GM18868 (cell line): ENCODE measurements around the gene FCN1.
"Not testable (repeated sequence)": the region's sequence is repeated elsewhere in the genome, so short reads cannot be mapped to it uniquely, and the experiment has no call there.

ENCODE experiments used
- ATAC-seq: cut with Tn5 transposase; IDR thresholded peaks from one replicate; pipeline ENCODE4 v1.9.1; 2021; ENCODE audit warnings: mild to moderate bottlenecking, moderate library complexity; ENCODE audit not compliant: unreplicated experiment

Gene FCN1

DNA sequence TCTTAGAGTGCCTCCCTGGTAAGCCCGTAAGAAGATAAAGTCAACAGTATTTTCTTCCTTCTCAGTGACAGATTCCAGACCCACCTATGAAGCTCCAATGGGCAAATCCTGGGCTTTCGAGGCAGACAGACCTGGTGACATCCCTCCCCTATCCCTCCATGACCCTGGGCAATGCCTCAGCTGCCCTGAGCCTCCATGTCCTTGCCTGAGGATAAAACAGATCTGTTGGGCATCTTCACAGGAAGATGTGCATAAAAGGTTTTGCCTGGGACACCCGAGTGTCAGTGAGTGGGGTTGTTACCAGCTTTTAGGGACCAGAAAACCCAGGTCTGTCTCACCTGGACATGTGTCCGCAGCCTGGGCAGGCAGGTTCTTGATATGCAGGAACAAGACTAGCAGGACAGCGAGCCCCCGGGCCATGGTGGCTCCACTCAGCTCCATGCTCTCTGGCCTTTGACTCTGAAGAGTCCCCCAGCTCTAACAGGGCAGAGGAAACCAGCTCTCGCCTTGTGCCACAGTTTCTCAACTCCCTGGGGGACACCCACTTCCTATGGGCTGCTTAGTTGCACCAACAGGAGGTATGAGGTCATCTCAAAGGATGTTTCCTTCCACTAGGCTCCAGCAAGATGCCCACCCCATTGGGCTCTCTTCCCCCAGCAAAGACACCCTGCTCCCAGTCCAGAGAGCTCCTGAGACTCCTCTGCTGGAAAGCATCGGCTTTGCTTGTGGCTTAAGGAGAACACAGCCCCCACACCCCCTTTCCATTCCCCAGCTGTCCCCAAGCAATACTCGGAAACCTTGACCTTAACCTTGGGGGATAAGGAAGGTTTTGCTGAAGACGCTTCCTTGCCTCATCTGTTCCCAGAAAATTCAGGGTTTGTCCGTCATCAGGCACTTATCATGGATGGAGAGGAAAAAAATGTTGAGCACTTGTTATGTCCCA, at the start of gene FCN1:
Gene FCN1, minus strand, starts transcription at position 482 of the 943 bp plus-strand sequence. Its CDS starts 41 bp downstream, at position 441.
- ATAC-seq: no peak

DNA sequence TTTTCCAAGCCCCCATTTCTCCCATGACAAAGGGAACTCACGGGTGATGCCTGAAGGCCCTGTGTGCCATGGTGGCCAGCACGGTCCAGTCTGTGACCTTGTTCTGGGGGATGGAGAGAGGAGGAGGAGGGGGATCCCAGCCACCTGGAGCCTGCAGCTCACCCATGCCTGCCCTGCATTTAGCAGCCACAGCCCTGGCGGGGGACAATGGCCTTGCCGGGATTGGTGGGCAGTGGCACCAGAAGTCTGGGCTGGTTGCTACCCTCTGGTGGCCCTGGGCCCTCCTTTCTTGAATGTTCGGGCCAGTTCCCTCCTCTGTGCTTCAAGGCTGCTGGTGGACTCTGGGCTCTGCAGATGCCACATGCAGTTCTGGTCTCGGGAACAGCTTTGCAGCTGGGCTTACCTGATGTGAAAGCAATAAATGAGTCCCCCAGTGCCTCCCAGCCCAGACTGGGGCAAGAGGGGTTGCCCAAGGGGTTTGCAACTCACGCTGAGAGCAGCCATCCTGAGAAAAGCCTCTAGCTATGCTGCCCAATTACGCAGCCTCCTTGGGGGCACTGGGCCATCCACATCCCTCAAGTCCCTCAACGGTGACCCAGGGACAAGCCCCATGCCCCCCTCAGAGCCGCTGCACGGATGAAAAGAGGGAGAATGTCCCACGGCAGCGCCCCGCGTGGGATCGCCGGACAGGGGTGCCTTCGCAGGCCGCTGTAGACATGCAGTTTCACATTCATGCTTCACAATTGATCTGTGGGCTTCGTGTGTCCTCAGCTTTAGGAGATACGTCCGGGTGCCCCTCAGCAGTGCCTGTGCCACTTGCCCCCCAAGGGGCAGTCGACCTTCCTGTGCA, 49.2 kb upstream of the FCN1 start:
- ATAC-seq: no peak

DNA sequence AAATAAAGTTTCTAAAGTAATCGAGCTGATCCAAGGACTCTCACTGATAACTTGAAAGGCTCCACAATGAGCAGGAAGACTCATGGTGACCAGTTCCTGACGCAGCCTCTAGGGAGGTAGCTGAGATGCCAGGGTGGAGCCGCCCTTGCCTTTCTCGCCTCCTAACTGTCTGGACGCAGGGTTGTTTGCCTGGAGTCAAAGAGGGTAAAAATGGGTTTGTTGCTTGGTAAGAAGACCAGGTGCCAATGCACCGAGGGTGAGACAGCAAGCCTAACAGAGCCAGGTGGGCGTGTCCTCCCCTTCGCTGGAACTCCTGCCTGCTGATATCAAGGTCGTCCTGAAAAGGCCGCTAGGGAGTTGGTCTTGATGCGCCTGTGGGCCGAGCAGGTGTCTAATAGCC, 48.6 kb upstream of the FCN1 start:
- no peak for ATAC-seq

DNA sequence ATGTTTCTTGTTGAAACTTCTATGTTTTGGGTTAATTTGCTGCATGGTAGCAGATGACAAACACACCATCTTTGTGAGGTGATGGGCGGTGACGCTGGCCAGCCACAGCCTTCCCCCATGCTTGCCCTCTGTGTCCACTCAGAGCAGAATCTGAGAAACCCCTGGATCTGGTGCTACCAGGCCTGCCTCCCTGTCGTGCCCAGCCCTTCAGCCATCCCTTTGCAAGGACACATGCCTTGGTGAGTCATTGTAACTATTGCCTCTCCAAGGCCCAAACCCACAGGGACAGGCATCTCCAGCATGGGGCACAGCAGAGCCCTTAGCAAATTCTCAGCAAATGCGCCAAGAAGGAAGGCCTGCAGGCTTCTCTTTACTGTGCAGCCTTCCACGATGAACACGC, 48.1 kb upstream of the FCN1 start:
- no peak for ATAC-seq

DNA sequence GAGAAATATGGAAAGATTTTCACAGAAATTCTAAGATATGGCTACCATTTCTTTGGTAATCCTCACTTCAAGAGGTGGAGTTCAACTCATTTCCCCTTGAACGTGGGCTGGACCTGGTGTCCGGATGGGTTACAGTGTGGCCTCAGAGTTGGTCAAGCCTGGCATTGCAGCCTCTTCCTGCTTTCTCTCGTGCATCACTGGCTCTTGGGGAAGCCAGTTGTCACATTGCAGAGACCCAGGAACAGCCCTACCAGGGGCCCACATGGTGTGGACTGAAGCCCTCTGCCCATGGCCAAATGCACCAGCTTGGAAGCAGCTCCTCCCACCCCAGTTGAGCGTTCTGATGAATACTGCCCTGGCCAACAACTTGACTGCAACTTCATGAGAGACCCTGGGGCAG, 47.7 kb upstream of the FCN1 start:
- no peak for ATAC-seq

DNA sequence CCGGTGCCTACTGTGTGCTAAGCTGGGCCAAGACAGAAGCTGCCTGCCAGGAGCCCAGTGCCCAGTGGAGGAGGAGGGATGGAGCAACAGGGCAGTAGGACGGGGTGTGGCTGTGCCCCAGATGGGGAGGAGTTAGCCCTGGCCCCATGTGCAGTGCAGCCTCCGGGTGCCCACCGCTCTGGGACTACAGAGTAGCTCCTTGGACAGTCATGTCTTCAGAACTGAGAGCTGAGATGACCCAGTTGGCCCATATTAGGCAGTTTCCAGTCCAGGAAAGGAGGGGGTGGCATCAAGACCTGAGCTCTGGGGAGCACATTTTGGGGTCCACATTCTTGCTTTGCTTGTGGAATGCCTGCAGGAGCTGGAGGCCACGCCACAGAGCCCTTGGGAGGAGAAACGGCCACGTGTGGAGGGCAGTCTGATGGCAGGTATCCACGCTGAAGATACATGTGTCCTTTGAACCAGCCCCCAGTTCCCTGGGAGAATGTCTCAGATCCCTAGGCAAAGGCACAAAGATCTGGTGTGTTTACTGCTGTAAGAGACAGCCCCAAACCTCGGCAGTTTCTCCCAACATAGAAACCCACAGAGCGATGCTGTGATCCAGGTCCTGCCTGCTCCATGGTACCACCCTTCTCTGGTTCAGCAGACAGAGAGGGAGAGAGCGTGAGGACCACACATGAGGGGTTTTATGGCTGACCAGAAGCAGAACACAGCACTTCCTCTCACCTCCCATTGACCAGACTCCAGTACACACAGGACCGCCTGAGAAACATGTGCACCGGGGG, 46.8 kb upstream of the FCN1 start:
- ATAC-seq: no peak

DNA sequence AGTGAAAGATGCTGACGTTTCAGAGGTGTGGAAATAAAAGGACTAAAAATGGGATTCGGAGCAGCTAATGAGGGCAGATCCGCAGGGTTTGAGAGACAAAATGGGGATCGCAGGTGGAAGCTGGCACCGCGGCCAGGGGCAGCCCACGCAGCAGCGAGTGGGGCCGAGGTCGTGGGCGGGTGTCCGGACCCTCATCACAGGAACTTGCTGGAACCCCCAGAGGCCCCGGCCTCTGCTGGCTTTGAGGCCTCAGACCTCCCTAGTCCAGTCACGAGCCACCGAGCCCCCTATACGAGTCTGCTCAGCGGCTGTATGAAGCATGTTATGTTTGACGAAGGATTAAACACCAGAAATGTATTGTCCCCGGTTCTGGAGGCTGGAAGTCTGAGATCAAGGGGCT, 45.8 kb upstream of the FCN1 start:
- no peak for ATAC-seq

DNA sequence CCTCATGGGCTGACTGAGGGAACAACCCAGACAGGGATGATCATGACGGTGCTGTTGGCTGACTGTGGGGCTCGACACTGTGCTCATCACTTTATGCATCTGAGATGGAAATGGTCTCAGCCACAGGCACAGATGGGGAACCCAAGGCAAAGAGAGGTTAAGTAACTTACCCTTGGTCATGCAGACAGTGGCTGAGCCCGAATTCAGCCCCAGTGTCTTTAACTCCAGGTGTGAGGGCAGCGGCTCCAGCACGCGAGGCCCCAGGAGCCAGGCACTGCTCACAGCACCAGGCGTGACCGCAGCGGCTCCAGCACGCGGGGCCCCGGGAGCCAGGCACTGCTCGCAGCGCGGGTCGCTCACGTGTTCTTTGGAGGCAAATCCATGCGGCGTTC, 45.3 kb upstream of the FCN1 start:
- ATAC-seq: no peak

DNA sequence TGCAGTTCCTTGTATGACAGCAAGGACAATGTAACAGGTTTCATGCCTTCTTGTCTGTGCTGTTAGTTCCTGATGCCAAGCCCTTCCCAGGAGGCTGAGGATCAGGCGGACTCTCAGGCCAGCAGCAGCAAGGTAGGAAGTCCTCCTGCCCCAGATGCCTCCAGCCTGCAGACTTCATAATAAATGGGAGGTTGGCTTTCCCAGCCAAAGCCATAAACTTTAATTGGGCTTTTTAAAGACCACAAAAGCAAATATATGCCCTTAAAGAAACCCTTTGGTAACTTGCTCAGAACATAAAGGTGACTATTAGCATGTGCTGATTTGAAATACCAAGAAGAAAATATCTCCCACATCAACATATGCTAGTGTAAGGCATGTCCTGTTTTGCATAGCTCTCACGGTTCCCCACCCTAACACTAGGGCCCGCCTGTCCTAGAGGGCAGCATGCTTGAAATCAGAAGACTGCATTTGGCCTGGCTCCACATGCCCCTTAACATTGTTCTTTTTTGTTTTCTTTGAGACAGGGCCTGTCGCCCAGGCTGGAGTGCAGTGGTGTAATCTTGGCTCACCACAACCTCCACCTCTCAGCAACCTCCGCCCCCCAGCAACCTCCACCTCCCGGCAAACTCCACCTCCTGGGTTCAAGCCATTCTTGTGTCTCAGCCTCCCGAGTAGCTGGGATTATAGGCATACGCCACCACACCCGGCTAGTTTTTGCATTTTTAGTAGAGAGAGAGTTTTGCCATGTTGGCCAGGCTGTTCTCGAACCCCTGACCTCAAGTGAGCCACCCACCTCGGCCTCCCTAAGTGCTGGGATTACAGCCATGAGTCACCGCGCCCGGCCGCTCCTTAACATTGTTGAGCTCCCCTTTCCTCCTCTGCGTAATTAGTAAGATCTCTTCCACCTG, 44.6 kb upstream of the FCN1 start:
- no peak for ATAC-seq

DNA sequence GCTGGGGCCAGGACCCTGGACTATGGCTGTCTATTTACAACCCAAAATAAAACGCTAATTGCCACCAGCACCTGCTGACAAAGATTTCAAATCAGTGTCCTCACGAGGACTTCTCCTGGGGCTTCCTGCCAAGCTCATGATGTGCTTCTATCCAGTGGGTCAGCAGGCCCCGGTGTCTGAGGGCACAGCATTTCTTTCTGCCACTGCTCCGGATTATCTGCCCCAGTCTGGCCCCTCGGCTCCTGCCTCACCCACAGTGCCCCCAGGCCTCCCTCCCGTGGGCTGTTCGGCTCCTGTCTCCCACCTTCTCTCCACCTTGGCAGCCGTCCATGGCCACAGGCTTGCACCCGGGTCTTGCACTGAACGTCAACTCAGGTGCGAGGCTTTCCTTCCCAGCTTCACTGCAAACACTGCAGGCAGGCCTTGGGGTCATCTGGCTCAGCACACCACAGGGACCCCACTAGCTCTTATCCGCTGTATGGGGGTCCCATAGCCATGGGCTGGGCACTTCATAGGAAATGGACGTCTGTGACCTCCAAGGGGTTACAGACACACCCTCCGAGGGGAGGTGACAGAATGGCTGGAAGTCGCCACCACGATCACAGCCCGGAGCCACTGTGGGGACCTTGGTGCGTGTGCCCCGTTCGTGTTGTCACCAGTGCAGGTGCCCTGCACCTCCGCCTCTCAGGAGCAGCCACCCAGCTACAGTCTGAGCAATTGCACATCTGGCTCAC, 43.8 kb upstream of the FCN1 start:
- ATAC-seq: no peak

DNA sequence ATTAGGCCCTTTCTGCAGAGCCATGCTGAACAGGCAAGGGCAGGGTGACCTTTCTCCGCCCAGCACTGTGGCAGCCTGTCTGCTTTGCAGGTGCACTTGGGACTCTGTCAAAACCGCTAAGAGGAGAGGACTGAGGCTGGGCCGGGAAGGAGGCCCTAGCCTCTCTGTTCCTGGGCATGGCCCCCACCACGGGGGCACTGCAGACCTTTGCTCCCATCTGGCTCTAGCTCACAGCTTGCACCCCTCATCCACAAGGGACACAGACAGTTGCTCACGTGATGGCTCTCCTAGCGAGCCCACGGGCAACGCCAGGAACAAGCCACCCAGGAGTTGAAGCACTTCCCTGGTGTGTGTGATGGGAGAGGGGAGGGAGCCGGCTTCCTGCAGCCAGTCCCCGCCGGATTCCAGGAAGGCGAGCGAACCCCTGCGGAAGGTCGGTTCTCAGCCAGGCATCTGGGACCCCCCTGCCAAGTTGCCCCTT, 43.0 kb upstream of the FCN1 start:
- no peak for ATAC-seq

DNA sequence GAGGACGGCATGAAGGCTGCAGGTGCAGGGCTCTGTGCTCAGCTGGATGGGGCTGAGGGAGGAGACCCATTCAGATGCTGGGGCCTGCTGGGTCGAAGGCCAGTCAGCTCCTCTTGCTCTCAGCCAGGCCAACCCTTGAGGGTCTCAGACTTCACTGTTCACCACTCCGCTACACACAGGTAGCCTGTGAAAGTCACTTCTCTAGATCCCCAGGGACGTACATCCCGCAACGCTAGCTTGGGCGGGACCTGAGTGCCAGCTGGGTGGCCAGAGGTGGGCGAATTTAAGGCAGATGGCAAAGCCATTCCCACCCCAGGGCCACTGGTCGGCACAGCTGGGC, 42.2 kb upstream of the FCN1 start:
- no peak for ATAC-seq

DNA sequence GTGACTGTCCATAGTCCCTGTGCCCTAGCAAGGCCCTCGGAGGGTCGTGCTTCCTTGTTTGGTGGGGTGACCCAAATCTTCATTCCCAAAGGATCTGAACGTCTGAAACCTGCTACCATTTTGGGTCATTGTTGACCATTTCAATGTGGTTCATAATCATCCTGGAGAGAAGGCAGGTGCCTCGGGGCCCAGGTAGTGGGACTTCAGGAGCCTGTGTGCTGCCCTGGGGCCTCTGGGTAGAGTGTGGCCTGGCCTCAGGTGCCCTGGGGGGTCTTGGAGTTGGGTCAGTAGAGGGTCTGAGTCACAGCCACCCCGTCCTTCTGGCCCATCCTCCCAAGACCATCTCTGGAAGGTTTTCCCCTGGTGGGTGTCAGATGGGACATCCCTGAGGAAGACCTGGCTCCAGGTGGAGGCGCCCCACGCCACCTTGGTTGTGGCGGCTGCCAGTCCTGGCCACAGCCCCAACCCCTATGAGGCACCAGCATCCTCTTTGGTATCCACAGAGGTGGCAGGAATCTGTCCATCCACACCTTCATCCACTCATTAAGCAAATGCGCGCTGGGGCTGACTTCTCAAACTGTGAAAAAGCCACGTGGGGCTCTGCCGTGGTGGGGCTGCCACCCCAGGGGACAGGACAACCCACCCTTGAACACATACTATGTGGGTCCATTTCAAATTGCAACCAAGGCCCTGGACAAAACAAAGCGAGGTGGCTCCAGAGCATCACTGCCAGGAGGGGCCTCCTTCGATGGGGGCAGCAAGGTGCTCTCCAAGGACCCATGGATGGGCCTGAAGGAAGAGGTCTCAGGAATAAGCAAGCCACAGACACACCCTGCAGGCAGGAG, 41.6 kb upstream of the FCN1 start:
- no peak for ATAC-seq

DNA sequence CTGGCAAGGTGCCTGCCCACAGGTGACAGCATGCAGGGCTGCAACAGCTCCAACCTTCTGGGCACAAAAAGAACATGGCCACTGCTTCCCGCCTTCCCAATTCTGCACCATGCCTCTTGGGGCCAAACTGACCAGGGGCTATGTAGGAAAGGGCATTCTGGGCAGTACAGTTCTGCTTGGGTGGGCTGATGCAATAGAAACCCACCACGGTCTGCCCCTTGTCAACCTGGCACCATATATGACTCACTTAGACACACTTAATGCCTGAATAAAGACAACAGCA, 40.2 kb upstream of the FCN1 start:
- no peak for ATAC-seq

DNA sequence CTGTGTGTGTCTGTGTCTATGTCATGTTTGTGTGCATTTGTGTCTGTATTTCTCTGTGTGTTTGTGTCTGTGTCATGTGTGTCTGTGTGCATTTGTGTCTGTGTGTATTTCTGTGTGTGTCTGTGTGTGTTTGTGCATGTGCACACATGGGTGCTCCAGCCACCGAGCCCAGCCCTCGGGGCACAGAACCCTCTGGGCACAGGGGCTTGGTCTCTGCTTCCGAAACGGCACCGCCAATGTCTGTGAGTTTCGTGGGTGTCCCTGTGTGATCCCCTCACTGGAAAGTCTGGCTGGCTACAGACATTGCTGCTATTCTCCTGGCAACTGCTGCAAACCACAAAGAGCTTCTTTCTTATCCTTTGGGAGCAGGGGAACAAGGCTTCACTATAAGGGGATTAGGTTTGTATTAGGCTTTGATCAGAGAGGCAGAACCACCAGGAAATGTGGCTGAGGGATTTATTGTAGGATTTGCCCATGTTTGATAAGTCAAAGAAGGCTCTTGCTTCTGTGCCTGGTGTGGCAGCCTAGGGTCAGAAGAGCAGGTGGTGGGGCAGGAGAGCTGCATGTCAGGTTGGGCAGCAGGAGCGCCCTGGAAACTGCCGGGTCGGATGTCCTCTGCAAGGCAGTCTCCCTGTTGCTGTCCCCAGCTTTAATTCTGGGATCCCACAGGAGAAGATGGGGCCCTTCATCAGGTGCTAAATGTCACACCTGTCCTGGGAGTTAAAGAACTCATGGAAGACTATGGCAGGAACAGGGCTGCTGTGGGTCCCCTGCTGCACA, 39.6 kb upstream of the FCN1 start:
- ATAC-seq: no peak

DNA sequence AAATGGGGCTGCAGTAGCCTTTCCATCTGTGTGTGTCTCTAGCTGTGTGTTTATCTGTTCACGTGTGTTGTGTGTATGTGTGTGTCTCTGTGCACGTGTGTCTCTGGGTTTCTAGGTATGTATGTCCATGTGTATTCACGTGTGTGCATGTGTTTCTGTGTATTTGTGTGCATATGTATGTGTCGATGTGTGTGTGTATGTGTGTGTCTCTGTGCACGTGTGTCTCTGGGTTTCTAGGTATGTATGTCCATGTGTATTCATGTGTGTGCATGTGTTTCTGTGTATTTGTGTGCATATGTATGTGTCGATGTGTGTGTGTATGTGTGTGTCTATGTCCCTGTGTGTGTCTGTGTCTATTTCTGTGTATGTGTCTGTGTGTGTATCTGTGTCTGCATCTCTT, 38.7 kb upstream of the FCN1 start:
- not testable (repeated sequence) for ATAC-seq

DNA sequence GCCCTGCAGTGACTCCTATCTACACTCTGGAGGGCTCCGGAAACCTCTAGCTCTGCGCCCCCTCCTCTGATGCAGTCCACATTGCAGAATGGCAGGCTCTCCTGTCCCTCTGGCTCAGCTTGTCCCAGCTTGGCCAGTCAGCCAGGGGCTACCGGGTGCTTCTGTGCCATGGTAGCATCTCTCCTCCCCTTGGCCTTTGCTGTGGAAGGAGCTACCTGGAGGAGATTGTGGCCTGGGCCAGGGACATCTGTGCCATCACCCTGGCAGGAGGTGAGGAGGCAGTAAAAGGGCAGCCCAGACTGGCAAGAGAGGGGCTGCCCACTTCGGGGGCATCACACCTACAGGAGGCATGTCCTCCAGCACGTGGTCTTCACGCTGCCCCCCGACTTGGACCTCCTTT, 38.1 kb upstream of the FCN1 start:
- no peak for ATAC-seq

DNA sequence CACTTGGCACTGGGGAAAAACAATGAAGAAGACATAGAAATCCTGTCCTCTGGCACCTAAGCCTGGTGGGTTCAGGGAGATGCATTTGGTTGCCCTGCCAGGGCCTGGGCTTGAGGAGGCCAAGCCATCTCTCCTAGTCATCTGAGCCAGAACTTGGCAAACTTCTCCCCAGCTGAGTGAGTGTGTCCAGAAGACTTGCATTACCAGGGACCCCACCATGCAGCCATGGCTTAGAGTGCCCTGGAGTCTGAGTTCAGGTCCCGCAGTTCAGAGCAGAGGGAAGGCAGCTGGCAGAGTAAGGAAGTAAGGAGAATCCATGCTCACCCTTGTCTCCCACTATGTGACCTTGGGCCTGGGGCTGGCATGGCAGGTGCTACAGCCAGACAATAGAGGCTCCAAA, 37.4 kb upstream of the FCN1 start:
- no peak for ATAC-seq
